ENCODE results near the gene GNG13.

Gene GNG13

GRCh38 chr16:813916-814412, 13.4 kb upstream of the GNG13 start:
- Histone ChIP-seq H3K9ac (peak overlapping the region in 3 of 11 experiments; percentile 4 to 38 (median 30); a peak in 2 of 22 replicates), H3K9me3 (replicated peaks in 1 of 11) (peaks cover 0 to 29% (median 12%) of the 10 kb centered on the region in 11 experiments; a peak in 15 of 22 replicates)

GRCh38 chr16:813204-813915, 12.8 kb upstream of the GNG13 start:
- no peak for TF ChIP-seq Cebpa-rat (IDR thresholded peaks at IDR 0.05)
- no peaks in the 10 kb centered on the region for H3K36me3 ChIP-seq
- H3K9ac ChIP-seq, result peak overlapping the region in 6 of 11 experiments; percentile 30 to 46 (median 39); a peak in 6 of 22 replicates
- H3K27ac ChIP-seq, result no peak overlapping the region
- H3K9me3 ChIP-seq (replicated peaks in 1 of 11), result peaks cover 0 to 28% (median 8%) of the 10 kb centered on the region in 11 experiments; a peak in 14 of 22 replicates
- H3K4me1 ChIP-seq, result peaks cover 0 to 63% (median 47%) of the 10 kb centered on the region in 10 experiments; a peak in 15 of 20 replicates
- peaks cover 0 to 14% (median 0%) of the 10 kb centered on the region in 11 experiments; a peak in 2 of 22 replicates for H4K20me1 ChIP-seq
- peaks cover 44 to 74% (median 56%) of the 10 kb centered on the region in 11 experiments for H3K27me3 ChIP-seq
- peak overlapping the region in 2 of 10 experiments; percentile 22 to 37; a peak in 2 of 20 replicates for H3K4me3 ChIP-seq
- H3K4me2 ChIP-seq, result peak overlapping the region; percentile 62 to 82 (median 76)

More at GRCh38 chr16:813916-814412, 13.4 kb upstream of the GNG13 start:
- Histone ChIP-seq H3K4me2 (peak overlapping the region; percentile 62 to 82 (median 76)), H3K4me3 (no peak overlapping the region), H3K27ac (no peak overlapping the region), H3K36me3 (no peaks in the 10 kb centered on the region), H3K4me1 (peaks cover 0 to 63% (median 49%) of the 10 kb centered on the region in 10 experiments; a peak in 15 of 20 replicates), H4K20me1 (peaks cover 0 to 14% (median 0%) of the 10 kb centered on the region in 11 experiments; a peak in 2 of 22 replicates), H3K27me3 (peaks cover 38 to 70% (median 50%) of the 10 kb centered on the region in 11 experiments)
- no peak for TF ChIP-seq Cebpa-rat (IDR thresholded peaks at IDR 0.05)

- Histone ChIP-seq H3K36me3 (no peaks in the 10 kb centered on the region), H4K20me1 (peaks cover 0 to 21% (median 5%) of the 10 kb centered on the region in 11 experiments; a peak in 9 of 22 replicates), H3K9ac (no peak overlapping the region), H3K27ac (no peak overlapping the region), H3K4me1 (peaks cover 7 to 30% (median 21%) of the 10 kb centered on the region in 10 experiments; a peak in 17 of 20 replicates), H3K27me3 (peaks cover 90 to 100% (median 97%) of the 10 kb centered on the region in 11 experiments), H3K4me3 (peak overlapping the region in 9 of 10 experiments; percentile 50 to 69 (median 59); a peak in 19 of 20 replicates), H3K4me2 (peak overlapping the region; percentile 61 to 92 (median 73); a peak in 21 of 22 replicates), H3K9me3 (replicated peaks in 1 of 11) (peaks cover 0 to 17% (median 7%) of the 10 kb centered on the region in 11 experiments; a peak in 8 of 22 replicates)
- no peak for TF ChIP-seq Cebpa-rat (IDR thresholded peaks at IDR 0.05)
Observed at GRCh38 chr16:808085-808386, 7.5 kb upstream of the GNG13 start.

- peak overlapping the region in 8 of 11 experiments; percentile 5 to 86 (median 68); a peak in 15 of 22 replicates for H3K27ac ChIP-seq
- peaks cover 7 to 31% (median 21%) of the 10 kb centered on the region in 10 experiments; a peak in 17 of 20 replicates for H3K4me1 ChIP-seq
- H3K4me3 ChIP-seq, result peak overlapping the region; percentile 47 to 69 (median 58)
- H3K4me2 ChIP-seq, result peak overlapping the region; percentile 61 to 92 (median 73)
- peak overlapping the region; percentile 32 to 88 (median 59); a peak in 20 of 22 replicates for H3K9ac ChIP-seq
- TF ChIP-seq Cebpa-rat (IDR thresholded peaks at IDR 0.05), result no peak
- peaks cover 0 to 17% (median 7%) of the 10 kb centered on the region in 11 experiments; a peak in 8 of 22 replicates for H3K9me3 ChIP-seq (replicated peaks in 1 of 11)
- peaks cover 0 to 21% (median 10%) of the 10 kb centered on the region in 11 experiments; a peak in 10 of 22 replicates for H4K20me1 ChIP-seq
- no peaks in the 10 kb centered on the region for H3K36me3 ChIP-seq
- H3K27me3 ChIP-seq, result peaks cover 90 to 100% (median 97%) of the 10 kb centered on the region in 11 experiments
Observed at GRCh38 chr16:807347-808084, 7.0 kb upstream of the GNG13 start.

- peaks cover 99 to 100% (median 100%) of the 10 kb centered on the region in 11 experiments for H3K27me3 ChIP-seq
- H4K20me1 ChIP-seq, result peaks cover 0 to 40% (median 28%) of the 10 kb centered on the region in 11 experiments; a peak in 16 of 22 replicates
- no peak overlapping the region for H3K4me3 ChIP-seq
- TF ChIP-seq Cebpa-rat (IDR thresholded peaks at IDR 0.05), result no peak
- peaks cover 7 to 44% (median 33%) of the 10 kb centered on the region in 10 experiments; a peak in 17 of 20 replicates for H3K4me1 ChIP-seq
- H3K27ac ChIP-seq, result no peak overlapping the region
- H3K9ac ChIP-seq, result no peak overlapping the region
- no peak overlapping the region for H3K4me2 ChIP-seq
- H3K36me3 ChIP-seq, result no peaks in the 10 kb centered on the region
- H3K9me3 ChIP-seq (replicated peaks in 1 of 11), result peaks cover 0 to 17% (median 7%) of the 10 kb centered on the region in 11 experiments; a peak in 8 of 22 replicates
Observed at GRCh38 chr16:805474-805873, 4.9 kb upstream of the GNG13 start.

- H3K9ac ChIP-seq, result no peak overlapping the region
- H3K36me3 ChIP-seq, result no peaks in the 10 kb centered on the region
- H3K27ac ChIP-seq, result no peak overlapping the region
- no peak overlapping the region for H3K4me3 ChIP-seq
- no peak overlapping the region for H3K4me2 ChIP-seq
- TF ChIP-seq Cebpa-rat (IDR thresholded peaks at IDR 0.05), result no peak
- peaks cover 7 to 42% (median 31%) of the 10 kb centered on the region in 10 experiments; a peak in 17 of 20 replicates for H3K4me1 ChIP-seq
- peaks cover 100% of the 10 kb centered on the region in 11 experiments for H3K27me3 ChIP-seq
- H4K20me1 ChIP-seq, result peaks cover 0 to 48% (median 34%) of the 10 kb centered on the region in 11 experiments; a peak in 16 of 22 replicates
- H3K9me3 ChIP-seq (replicated peaks in 1 of 11), result peaks cover 0 to 17% (median 7%) of the 10 kb centered on the region in 11 experiments; a peak in 8 of 22 replicates
Observed at GRCh38 chr16:804193-805048, 3.9 kb upstream of the GNG13 start.

GRCh38 chr16:803754-804080, 3.2 kb upstream of the GNG13 start:
- Histone ChIP-seq H3K9me3 (replicated peaks in 1 of 11) (peaks cover 0 to 10% (median 3%) of the 10 kb centered on the region in 11 experiments; a peak in 5 of 22 replicates), H3K27me3 (peaks cover 100% of the 10 kb centered on the region in 11 experiments), H3K36me3 (no peaks in the 10 kb centered on the region; a peak in 1 of 22 replicates), H4K20me1 (peaks cover 0 to 55% (median 41%) of the 10 kb centered on the region in 11 experiments; a peak in 17 of 22 replicates), H3K4me1 (peaks cover 7 to 37% (median 28%) of the 10 kb centered on the region in 10 experiments; a peak in 17 of 20 replicates), H3K9ac (no peak overlapping the region), H3K4me2 (peak overlapping the region in 1 of 11 experiments; percentile 20; a peak in 2 of 22 replicates), H3K4me3 (no peak overlapping the region), H3K27ac (no peak overlapping the region)
- no peak for TF ChIP-seq Cebpa-rat (IDR thresholded peaks at IDR 0.05)

Measured in BLaER1 treated with 17β-estradiol and CSF1 and Interleukin-3, amounts not matched to agents 10 nM and 100 nM (cell line).